ENCODE measurements around the gene TBX6.

Gene TBX6

DNA sequence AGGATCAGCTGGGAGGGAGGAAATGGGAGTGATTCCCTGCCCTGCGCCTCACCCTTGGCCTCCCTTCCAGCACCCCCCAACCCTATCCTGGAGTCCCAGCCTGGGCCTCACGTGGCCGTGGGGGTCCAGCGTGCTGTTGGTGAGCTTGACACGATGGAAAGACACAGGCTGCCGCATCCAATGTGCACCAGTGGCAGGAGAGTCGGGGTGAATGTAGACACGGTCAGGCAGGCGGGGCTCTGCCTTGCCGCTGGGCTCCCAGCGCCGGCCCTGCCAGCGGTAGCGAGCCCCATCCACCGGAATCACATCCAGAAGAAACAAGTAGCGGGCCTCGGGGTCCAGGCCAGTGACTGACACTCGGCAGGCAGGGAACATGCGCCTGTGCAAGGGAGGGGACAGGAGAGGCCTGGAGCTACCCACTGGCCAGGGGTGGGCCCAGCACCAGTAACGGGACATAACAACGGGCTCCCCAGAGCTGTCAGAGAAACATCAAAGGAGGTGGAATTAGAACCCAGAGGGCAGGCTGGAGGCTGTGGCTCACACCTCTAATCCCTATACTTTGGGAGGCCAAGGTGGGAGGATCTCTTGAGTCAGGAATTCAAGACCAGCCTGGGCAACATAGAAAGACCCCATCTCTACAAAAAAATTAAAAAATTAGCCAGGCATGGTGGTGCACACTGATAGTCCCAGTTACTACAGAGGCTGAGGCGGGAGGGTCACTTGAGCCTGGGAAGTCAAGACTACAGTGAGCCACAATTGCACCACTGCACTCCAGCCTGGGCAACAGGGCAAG lies 2.7 kb downstream of the TBX6 start:
- no peak overlapping the region for H3K4me3 ChIP-seq (ENCODE audit: low read depth, low read length)
- TF ChIP-seq, protein P1, sequence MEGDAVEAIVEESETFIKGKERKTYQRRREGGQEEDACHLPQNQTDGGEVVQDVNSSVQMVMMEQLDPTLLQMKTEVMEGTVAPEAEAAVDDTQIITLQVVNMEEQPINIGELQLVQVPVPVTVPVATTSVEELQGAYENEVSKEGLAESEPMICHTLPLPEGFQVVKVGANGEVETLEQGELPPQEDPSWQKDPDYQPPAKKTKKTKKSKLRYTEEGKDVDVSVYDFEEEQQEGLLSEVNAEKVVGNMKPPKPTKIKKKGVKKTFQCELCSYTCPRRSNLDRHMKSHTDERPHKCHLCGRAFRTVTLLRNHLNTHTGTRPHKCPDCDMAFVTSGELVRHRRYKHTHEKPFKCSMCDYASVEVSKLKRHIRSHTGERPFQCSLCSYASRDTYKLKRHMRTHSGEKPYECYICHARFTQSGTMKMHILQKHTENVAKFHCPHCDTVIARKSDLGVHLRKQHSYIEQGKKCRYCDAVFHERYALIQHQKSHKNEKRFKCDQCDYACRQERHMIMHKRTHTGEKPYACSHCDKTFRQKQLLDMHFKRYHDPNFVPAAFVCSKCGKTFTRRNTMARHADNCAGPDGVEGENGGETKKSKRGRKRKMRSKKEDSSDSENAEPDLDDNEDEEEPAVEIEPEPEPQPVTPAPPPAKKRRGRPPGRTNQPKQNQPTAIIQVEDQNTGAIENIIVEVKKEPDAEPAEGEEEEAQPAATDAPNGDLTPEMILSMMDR (IDR thresholded peaks at IDR 0.05; ENCODE audit: low read depth, low read length) = no peak

DNA sequence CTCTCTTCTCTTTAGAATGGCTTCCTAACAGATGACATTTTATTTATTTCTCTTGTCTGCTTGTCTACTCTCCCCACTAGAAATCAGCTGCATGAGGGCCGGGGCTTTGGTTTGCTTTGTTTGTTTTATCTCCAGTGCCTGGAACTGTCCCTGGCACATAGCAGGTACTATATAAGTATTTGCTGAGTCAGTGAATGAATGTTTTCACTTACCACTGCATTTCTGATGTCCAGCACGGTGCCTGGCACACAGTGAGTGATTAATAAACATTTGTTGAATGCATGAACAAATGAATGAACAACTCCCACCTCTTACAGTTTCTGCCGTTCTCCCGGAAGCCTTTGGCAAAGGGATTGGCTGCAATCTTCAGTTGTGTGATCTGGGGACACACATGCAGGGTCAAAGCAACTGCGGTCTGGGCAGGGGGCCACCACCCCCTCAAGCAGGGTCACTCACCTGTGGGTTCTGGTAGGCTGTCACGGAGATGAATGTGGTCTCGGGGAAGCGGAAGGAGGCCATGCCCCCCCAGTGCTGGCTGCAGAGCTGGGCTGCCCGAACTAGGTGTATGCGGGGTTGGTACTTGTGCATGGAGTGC lies 3.4 kb downstream of the TBX6 start:
- H3K4me3 ChIP-seq (ENCODE audit: low read depth, low read length) = no peak overlapping the region
- TF ChIP-seq, protein P1 (IDR thresholded peaks at IDR 0.05; ENCODE audit: low read depth, low read length) = no peak

DNA sequence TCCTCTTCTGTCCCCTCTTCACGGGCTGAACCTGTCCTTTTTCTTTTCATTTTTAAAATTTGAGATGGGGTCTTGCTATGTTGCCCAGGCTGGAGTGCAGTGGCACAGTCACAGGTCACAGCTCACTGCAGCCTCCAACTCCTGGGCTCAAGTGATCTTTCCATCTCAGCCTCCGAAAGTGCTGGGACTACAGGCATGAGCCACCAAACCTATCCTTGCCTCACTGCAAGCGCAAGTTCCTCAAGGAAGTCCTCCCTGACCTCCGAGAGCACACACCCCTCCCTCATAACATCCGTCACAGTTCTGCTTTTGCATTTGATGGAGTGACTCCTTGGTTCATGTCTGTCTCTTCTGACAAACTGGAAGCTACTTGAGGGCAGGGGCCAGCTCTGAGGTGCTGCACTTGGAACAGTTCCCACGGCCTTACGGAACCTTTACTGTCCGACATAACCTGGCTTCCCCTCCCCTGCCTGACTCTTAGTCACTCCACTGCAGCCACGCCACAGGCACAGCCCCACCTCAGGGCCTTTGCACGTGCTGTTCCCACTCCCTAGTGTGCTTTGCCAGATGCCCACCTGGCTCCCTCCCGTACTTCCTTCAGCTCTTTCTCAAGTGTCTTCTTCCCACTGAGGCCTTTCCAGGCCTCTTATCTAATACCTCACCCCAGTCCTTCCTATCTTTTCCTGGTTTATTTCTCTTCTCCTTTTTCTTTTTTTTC lies 4.4 kb downstream of the TBX6 start:
- no peak overlapping the region for H3K4me3 ChIP-seq (ENCODE audit: low read depth, low read length)
- TF ChIP-seq, protein P1 (IDR thresholded peaks at IDR 0.05; ENCODE audit: low read depth, low read length) = no peak

- TF ChIP-seq, protein P1 (IDR thresholded peaks at IDR 0.05; ENCODE audit: low read depth, low read length) = no peak
- H3K4me3 ChIP-seq (ENCODE audit: low read depth, low read length) = no peak overlapping the region
Measured at GRCh38 chr16:30086291-30087140, 5.2 kb downstream of the TBX6 start.

DNA sequence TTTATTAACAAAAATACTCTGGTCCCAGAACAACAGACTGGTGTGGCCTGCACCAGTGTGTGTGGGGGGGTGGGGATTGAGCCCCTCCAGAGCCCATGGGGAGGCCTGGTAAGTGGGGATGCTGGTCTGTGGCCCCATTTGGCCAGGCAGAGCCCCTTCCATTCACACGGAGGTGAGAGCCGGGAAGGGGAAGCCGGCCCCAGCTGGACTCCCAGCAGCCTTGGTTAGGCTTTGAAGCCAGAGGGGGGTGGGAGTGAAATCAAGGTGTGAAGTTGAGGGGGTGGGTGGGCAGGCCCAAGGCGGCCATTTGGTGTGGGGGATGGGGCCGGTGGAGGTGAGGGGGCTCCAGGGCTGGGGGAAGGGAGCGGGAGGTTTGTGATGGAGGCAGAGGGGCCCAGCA lies 5.9 kb downstream of the TBX6 start:
- TF ChIP-seq, protein P1 (IDR thresholded peaks at IDR 0.05; ENCODE audit: low read depth, low read length) = no peak
- H3K4me3 ChIP-seq (ENCODE audit: low read depth, low read length) = no peak overlapping the region

DNA sequence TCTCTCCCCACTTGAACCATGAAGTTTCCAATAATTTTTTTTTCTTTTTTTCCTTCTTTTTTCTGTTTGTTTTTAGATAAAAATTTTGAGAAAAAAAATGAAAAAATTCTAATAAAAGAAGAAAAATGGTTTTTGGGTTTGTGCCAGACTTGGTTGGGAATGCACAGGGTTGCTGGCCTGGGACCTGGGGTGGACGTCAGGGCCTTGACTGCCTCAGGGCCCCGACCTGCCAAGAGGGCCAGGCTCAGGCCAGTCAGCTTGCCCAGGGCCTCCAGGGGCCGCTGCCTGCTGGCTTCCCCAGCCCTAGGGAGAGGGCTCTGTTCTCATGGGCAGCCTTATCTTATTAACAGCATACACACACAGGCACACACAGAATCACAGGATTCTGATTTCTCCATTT lies 6.5 kb downstream of the TBX6 start:
- H3K4me3 ChIP-seq (ENCODE audit: low read depth, low read length) = no peak overlapping the region
- TF ChIP-seq, protein P1 (IDR thresholded peaks at IDR 0.05; ENCODE audit: low read depth, low read length) = no peak

Measured in WI38 (cell line).